Endothelial cell of umbilical vein (primary cell): ENCODE results near the gene NDFIP1. TPM values are rescaled to one million over a fixed set of nuclear protein-coding genes. Genes with fewer than 3 reads are reported as not detected.

Experiments used
- BruUV-seq: library from RNA; stranded (reverse); fragments of 400-500 nt; replicated peaks from 2 replicates; lab custom pipeline; 2021; lab: Mats Ljungman, UMichigan
- CTCF ChIA-PET: fragments of 300-600, 350-600 bp; sonication (Branson Sonifier 250); formaldehyde crosslinking; loops from one replicate; lab custom pipeline; 2021; ENCODE audit warnings: antibody characterized with exemption, inconsistent platforms; lab: Charles Lee
- POLR2A ChIA-PET: fragments of 300-600, 350-600 bp; sonication (Branson Sonifier 250); formaldehyde crosslinking; loops from one replicate; lab custom pipeline; 2021; ENCODE audit warnings: antibody characterized with exemption, inconsistent platforms; lab: Charles Lee
- DNase-seq: peaks from one replicate; pipeline ENCODE4 v3.0.0-alpha.2; 2011; ENCODE audit warnings: low read depth, low spot score
- FAIRE-seq: peaks from 2 replicates; lab custom pipeline; 2011; peaks lifted over from hg19 to GRCh38; lab: Jason Lieb, UNC
- H2AFZ ChIP-seq: 2 replicates; pipeline ENCODE4 v1.6.0; 2012; ENCODE audit warnings: low read depth, low read length, control low read depth, inconsistent platforms
- H3K27ac ChIP-seq: 2 replicates; pipeline ENCODE4 v1.5.1; 2011; ENCODE audit warnings: low read depth, mild to moderate bottlenecking, control low read depth, low read length, moderate library complexity; ENCODE audit not compliant: insufficient read depth
- H3K27me3 ChIP-seq, 2 experiments: 2 replicates each; pipeline versions ENCODE4 v1.6.0 to v1.6.1; 2011; ENCODE audit warnings: low read length in 2 of 2, mixed read lengths in 1 of 2; ENCODE audit not compliant: control insufficient read depth in 2 of 2, insufficient read depth in 2 of 2
- H3K36me3 ChIP-seq, 2 experiments: 2 replicates in 1 of 2; 3 replicates in 1 of 2; pipeline ENCODE4 v1.5.1; 2011; ENCODE audit warnings: low read length in 2 of 2, mild to moderate bottlenecking in 1 of 2, moderate library complexity in 1 of 2; ENCODE audit not compliant: control insufficient read depth in 2 of 2, insufficient read depth in 2 of 2; ENCODE audit errors: extremely low read depth in 1 of 2
- H3K4me1 ChIP-seq: 3 replicates; pipeline ENCODE4 v1.5.1; 2011; ENCODE audit warnings: mild to moderate bottlenecking, low read length; ENCODE audit not compliant: control insufficient read depth, insufficient read depth; ENCODE audit errors: extremely low read depth
- H3K4me2 ChIP-seq: 2 replicates; pipeline ENCODE4 v1.6.1; 2011; ENCODE audit warnings: low read length, control low read depth, mixed read lengths; ENCODE audit not compliant: insufficient read depth
- H3K4me3 ChIP-seq, 3 experiments: fragments of 200-600 bp in 1 of 3; sonication (generic), shearing (Covaris generic) in 1 of 3; replicated peaks in 1 of 3; 2 replicates each; pipeline ENCODE4 v1.5.1; 2011 to 2016; ENCODE audit warnings: control low read depth in 3 of 3, low read length in 3 of 3, mild to moderate bottlenecking in 2 of 3, inconsistent platforms in 1 of 3, low read depth in 1 of 3, moderate library complexity in 1 of 3; ENCODE audit not compliant: insufficient read depth in 1 of 3
- H3K79me2 ChIP-seq: 2 replicates; pipeline ENCODE4 v1.6.0; 2012; ENCODE audit warnings: low read length, inconsistent platforms; ENCODE audit not compliant: control insufficient read depth, insufficient read depth
- H3K9ac ChIP-seq: replicated peaks from 2 replicates; pipeline ENCODE3; 2011; ENCODE audit warnings: low read length, control low read depth; ENCODE audit not compliant: insufficient read depth; ENCODE audit errors: extremely low read depth
- H3K9me1 ChIP-seq: replicated peaks from 3 replicates; pipeline ENCODE4 v1.6.0; 2011; ENCODE audit warnings: mild to moderate bottlenecking, low read length; ENCODE audit not compliant: control insufficient read depth, insufficient read depth; ENCODE audit errors: extremely low read depth
- H3K9me3 ChIP-seq: replicated peaks from 2 replicates; pipeline ENCODE4 v1.5.1; 2012; ENCODE audit warnings: low read length, inconsistent platforms; ENCODE audit not compliant: control insufficient read depth, insufficient read depth
- H4K20me1 ChIP-seq: replicated peaks from 2 replicates; pipeline ENCODE3; 2011; ENCODE audit warnings: mild to moderate bottlenecking, low read length; ENCODE audit not compliant: control insufficient read depth, insufficient read depth; ENCODE audit errors: extremely low read depth
- CTCF ChIP-seq, 2 donors: IDR thresholded peaks; 1 replicate in 1 of 2; 2 replicates in 1 of 2; pipeline ENCODE4 v1.5.1; 2011; ENCODE audit warnings: low read length in 2 of 2, mild to moderate bottlenecking in 2 of 2, moderate library complexity in 2 of 2, control low read depth in 1 of 2, inconsistent platforms in 1 of 2, low read depth in 1 of 2; ENCODE audit not compliant: insufficient read depth in 1 of 2; ENCODE audit errors: extremely low read depth in 1 of 2
- EZH2 ChIP-seq: IDR thresholded peaks from 2 replicates; pipeline ENCODE4 v1.6.1; 2012; ENCODE audit warnings: borderline replicate concordance, low read depth, mild to moderate bottlenecking, moderate library complexity, low read length, inconsistent platforms; ENCODE audit not compliant: severe bottlenecking
- FOS ChIP-seq: IDR thresholded peaks from 2 replicates; pipeline ENCODE4 v1.6.1; 2011; ENCODE audit warnings: mild to moderate bottlenecking, low read length, moderate library complexity, borderline replicate concordance; ENCODE audit not compliant: insufficient read depth
- GATA2 ChIP-seq: IDR thresholded peaks from 2 replicates; pipeline ENCODE4 v1.7.0; 2011; ENCODE audit warnings: low read depth, mild to moderate bottlenecking, moderate library complexity, mixed read lengths, low read length; ENCODE audit not compliant: insufficient read length, insufficient read depth
- JUN ChIP-seq: IDR thresholded peaks from 2 replicates; pipeline ENCODE4 v1.6.1; 2011; ENCODE audit warnings: borderline replicate concordance, low read depth; ENCODE audit not compliant: insufficient read length, insufficient read depth
- MAX ChIP-seq: IDR thresholded peaks from 2 replicates; pipeline ENCODE4 v1.6.1; 2011; ENCODE audit not compliant: insufficient read depth, insufficient read length
- MYC ChIP-seq: IDR thresholded peaks from one replicate; pipeline ENCODE4 v1.6.1; 2011; ENCODE audit warnings: mild to moderate bottlenecking, low read depth, low read length
- POLR2A ChIP-seq: IDR thresholded peaks from 2 replicates; pipeline ENCODE4 v1.6.1; 2012; ENCODE audit warnings: low read depth, mild to moderate bottlenecking, control low read depth, low read length
- POLR2AphosphoS5 ChIP-seq: IDR thresholded peaks from 2 replicates; pipeline ENCODE4 v1.6.1; 2012; ENCODE audit warnings: low read depth, mild to moderate bottlenecking, control low read depth, low read length, moderate library complexity; ENCODE audit not compliant: insufficient read depth
- dilution Hi-C: fragments of 300-500 bp; cut with MboI; formaldehyde crosslinking; loops from one replicate; pipeline ENCODE4 v1.15.0; 2019; ENCODE audit warnings: low sequenced_read_pairs; ENCODE audit not compliant: extremely low pct_ligation_motif_present
- intact Hi-C: fragments of 100-400 bp; cut with micrococcal nuclease; formaldehyde crosslinking; loops from one replicate; pipeline ENCODE4 v1.10.0; 2022
- polyA plus RNA-seq, 4 experiments: library from polyadenylated mRNA; depleted of rRNA in 3 of 4; stranded (reverse) in 3 of 4; unstranded in 1 of 4; fragments of >200 nt; gene quantifications; 2 replicates each; pipeline versions ENCODE4 v1.2.1 to v1.2.3, GENCODE V29; 2011 to 2012; ENCODE audit warnings: missing spikeins in 1 of 4
- total RNA-seq: library from RNA; stranded (reverse); gene quantifications from 2 replicates; pipeline ENCODE4 v1.2.3, GENCODE V29; 2021

The NDFIP1 gene
- total and polyA plus RNA-seq, 2 donors (not counting 3 experiments of a cell fraction or from before 2014, with no cell fraction given): 12.3 to 42.6 TPM

- intact Hi-C loops: no loop called here
- CTCF ChIA-PET: interaction anchor here (0.7 to 1.8 kb wide), 4 partner anchors 10 to 122 kb away, joined by 3 to 8 read pairs (median 3); no protein-coding TSS in a partner anchor
- Histone ChIP-seq H3K4me1 (no peaks in the 10 kb centered on the region), H3K27me3 (no peaks in the 10 kb centered on the region), H3K9me3 (no peaks in the 10 kb centered on the region), H3K79me2 (peaks cover 20% of the 10 kb centered on the region), H3K9ac (no peak overlapping the region), H4K20me1 (peaks cover 2% of the 10 kb centered on the region), H3K9me1 (no peaks in the 10 kb centered on the region), H3K4me2 (no peak overlapping the region), H3K36me3 (peaks cover 2% of the 10 kb centered on the region in 2 experiments), H3K4me3 (no peak overlapping the region), H3K27ac (no peak overlapping the region), H2AFZ (no peak overlapping the region)
- DNase-seq (no peak), FAIRE-seq (no peak)
- dilution Hi-C loops: loop anchor here (25.0 kb wide), 1 partner anchor 146 kb away; no protein-coding TSS in a partner anchor
- POLR2A ChIA-PET: no interaction called here
- no TSS peak for BruUV-seq
- no peak for TF ChIP-seq POLR2A
- TF ChIP-seq CTCF (IDR thresholded peaks at IDR 0.05; ENCODE audit: extremely low read depth in 1 of 2, insufficient read depth in 1 of 2, low read depth in 1 of 2, low read length in 2 of 2): no peak
- no peak for TF ChIP-seq MYC
- no peak for TF ChIP-seq EZH2
- TF ChIP-seq MAX: no peak
- TF ChIP-seq JUN: no peak
- TF ChIP-seq GATA2: no peak
- no peak for TF ChIP-seq FOS
- no peak for TF ChIP-seq POLR2AphosphoS5
Observed at GRCh38 chr5:142133330-142134206, 25.0 kb downstream of the NDFIP1 start.
